HG03108 (cell line): ENCODE measurements around the gene KRTAP1-1.
"Not testable (repeated sequence)": the region's sequence is repeated elsewhere in the genome, so short reads cannot be mapped to it uniquely, and the experiment has no call there.

Experiments used
- ATAC-seq: cut with Tn5 transposase; IDR thresholded peaks from one replicate; pipeline ENCODE4 v1.9.1; 2021; ENCODE audit warnings: moderate library complexity; ENCODE audit not compliant: unreplicated experiment

Gene KRTAP1-1

GRCh38 chr17:41013181-41013580 lies 28.1 kb downstream of the KRTAP1-1 start:
- ATAC-seq: no peak

GRCh38 chr17:41012326-41013120 lies 28.7 kb downstream of the KRTAP1-1 start:
- no peak for ATAC-seq

- ATAC-seq: no peak
Measured at GRCh38 chr17:41010441-41010840, 30.8 kb downstream of the KRTAP1-1 start.

GRCh38 chr17:41009936-41010335 lies 31.3 kb downstream of the KRTAP1-1 start:
- no peak for ATAC-seq

GRCh38 chr17:41009301-41009760 lies 31.9 kb downstream of the KRTAP1-1 start:
- ATAC-seq: no peak

GRCh38 chr17:41008811-41009210 lies 32.4 kb downstream of the KRTAP1-1 start, which contains the start of gene KRTAP3-1:
Gene KRTAP3-1 (minus strand): TSS chr17:41009128. CDS start chr17:41009074, 54 bp downstream.
- no peak for ATAC-seq

- no peak for ATAC-seq
Measured at GRCh38 chr17:41004397-41004796, 36.9 kb downstream of the KRTAP1-1 start.

- no peak for ATAC-seq
Measured at GRCh38 chr17:41003926-41004325, 37.3 kb downstream of the KRTAP1-1 start.

GRCh38 chr17:41002814-41003213 lies 38.4 kb downstream of the KRTAP1-1 start:
- no peak for ATAC-seq

GRCh38 chr17:41001795-41002194 lies 39.5 kb downstream of the KRTAP1-1 start:
- ATAC-seq: no peak

- ATAC-seq: not testable (repeated sequence)
Measured at GRCh38 chr17:40999563-40999962, 41.7 kb downstream of the KRTAP1-1 start, which contains the start of gene KRTAP3-2. Gene KRTAP3-2 (minus strand): TSS chr17:40999906. CDS start chr17:40999853, 53 bp downstream.

- no peak for ATAC-seq
Measured at GRCh38 chr17:40997361-40997760, 43.9 kb downstream of the KRTAP1-1 start.

GRCh38 chr17:40996829-40997228 lies 44.4 kb downstream of the KRTAP1-1 start:
- no peak for ATAC-seq

- ATAC-seq: no peak
Measured at GRCh38 chr17:40995116-40995515, 46.1 kb downstream of the KRTAP1-1 start.

GRCh38 chr17:40993839-40994238 lies 47.4 kb downstream of the KRTAP1-1 start, which contains the start of gene KRTAP3-3:
Gene KRTAP3-3 (minus strand): TSS chr17:40994164. CDS start chr17:40994097, 67 bp downstream.
- ATAC-seq: no peak

- ATAC-seq: no peak
Measured at GRCh38 chr17:40993084-40993483, 48.2 kb downstream of the KRTAP1-1 start.

- ATAC-seq: no peak
Measured at GRCh38 chr17:40992666-40993065, 48.6 kb downstream of the KRTAP1-1 start.
